NCI-H2196 (cell line): Measurements from ENCODE around the gene ZNF682.
"Not testable (repeated sequence)": the region's sequence is repeated elsewhere in the genome, so short reads cannot be mapped to it uniquely, and the experiment has no call there.

Experiments used
- DNase-seq: peaks from one replicate; lab custom pipeline; 2025; ENCODE audit not compliant: unreplicated experiment; lab: John Stamatoyannopoulos, UW

ZNF682 gene

DNA sequence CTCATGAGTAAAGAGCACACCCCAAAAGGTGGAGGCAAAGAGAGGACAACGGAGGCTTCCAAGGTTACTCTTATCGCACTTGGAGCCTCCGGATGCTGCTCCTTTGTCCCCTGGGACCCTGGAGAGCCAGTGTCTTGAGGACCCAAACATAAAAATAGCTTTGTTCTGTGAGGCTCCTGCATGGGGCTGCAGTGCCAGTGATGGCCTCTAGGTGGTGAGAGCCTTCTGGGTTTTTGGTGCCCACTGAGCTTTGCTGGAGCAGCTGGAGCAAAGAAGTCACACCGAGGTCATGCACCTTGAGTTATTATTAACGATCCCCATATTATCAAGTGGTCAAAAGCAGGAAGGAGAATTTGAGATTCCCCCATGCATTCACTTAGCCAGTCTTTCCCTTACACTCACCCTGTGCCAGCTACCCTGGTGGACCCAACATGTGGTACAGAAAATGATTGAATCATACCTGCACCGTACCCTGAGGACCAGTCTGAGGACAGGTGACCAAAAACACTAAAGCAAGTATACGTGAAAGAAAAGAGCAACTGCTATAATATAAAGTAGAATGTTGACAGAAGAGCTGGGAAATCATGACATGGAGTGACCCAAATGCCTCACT lies 41.5 kb downstream of the ZNF682 start:
- DNase-seq = no peak

DNA sequence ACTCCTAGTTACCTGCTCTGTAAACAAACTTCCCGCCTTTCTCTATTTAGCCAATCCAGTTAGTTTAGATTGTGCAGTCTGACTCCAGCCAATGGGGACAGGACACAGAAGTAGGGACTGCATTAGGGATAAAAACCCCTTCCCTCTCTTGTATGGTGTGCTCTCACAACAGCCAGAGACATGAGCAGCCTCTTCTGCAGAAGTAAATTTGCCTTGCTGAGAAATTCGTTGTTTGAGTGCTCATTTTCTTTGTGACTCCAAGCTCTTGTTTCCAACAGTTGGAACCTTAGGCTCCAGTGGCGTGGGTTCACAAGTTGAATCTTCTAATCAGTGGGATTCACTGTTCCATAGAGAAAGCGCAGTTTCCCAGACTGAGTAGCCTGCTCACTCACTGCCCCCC lies 72.4 kb downstream of the ZNF682 start:
- no peak for DNase-seq

DNA sequence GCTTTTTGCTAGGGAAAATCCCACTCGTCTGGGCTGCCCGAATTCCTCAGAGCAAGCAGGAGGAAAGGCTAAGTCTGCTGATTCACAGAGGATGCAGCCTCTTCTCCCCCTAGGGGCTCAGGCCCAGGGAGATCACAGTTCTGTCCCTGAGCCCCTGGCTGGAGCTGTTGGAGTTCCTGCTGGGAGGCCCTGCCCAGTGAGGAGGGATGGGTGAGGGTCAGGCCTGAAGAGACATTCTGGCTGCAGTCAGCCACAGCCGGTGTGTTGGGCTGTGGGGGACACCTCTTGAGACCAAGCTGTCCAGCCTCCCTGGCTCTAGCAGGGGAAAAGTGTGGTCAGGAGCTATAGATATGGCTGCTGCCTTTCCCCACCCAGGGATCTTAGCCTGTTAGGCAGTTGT lies 73.2 kb downstream of the ZNF682 start:
- DNase-seq = not testable (repeated sequence)

DNA sequence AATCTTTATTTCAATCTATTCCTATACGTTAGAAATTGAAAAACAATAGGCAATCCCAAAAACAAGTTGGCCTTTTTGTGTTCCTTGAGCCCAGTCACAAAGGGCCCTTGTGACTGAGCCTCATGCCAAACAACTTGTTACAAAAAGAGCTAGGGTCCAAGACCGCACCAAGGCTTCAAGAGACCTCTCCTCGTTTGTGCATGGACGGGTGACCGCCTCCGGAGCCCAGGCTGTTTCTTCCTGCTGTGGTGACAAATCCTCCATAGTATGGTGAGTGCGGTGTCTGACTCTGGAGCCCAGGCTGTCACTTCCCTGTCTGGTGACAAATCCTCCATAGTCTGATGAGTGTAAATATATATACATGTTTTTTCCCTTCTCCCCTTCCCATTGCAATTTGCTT lies 74.9 kb downstream of the ZNF682 start:
- DNase-seq = no peak

DNA sequence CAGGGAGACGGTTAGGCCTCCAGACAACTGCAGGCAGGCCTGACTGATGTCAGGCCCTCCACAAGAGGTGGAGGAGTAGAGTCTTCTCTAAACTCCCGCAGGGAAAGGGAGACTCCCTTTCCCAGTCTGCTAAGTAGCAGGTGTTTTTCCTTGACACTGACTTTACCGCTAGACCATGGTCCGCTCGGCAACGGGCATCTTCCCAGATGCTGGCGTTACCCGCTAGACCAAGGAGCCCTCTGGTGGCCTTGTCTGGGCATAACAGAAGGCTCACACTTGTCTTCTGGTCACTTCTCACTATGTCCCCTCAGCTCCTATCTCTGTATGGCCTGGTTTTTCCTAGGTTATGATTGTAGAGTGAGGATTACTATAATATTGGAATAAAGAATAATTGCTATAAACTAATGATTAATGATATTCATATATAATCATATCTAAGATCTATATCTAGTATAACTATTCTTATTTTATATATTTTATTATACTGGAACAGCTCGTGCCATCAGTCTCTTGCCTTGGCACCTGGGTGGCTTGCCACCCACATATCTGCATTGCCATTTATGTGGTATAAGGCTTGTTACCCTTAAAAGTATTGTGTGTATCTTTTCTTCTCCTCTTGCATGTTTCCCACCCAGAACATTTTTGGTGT lies 80.0 kb downstream of the ZNF682 start:
- DNase-seq = peak; percentile 53

DNA sequence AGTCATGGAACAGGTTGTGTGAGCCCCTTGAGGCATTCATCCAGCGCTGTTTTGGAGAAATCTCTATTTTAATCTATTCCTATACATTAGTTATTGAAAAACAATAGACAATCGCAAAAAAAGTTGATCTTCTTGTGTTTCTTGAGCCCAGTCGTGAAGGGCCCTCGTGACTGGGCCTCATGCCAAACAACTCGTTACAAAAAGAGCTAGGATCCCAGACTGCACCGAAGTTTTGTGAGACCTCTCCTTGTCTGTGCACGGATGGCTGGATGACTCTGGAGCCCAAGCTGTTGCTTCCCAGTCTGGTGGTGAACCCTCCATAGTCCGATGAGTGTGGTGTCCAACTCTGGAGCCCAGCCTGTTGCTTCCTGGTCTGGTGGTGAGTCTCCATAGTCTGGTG lies 81.5 kb downstream of the ZNF682 start:
- DNase-seq = not testable (repeated sequence)

DNA sequence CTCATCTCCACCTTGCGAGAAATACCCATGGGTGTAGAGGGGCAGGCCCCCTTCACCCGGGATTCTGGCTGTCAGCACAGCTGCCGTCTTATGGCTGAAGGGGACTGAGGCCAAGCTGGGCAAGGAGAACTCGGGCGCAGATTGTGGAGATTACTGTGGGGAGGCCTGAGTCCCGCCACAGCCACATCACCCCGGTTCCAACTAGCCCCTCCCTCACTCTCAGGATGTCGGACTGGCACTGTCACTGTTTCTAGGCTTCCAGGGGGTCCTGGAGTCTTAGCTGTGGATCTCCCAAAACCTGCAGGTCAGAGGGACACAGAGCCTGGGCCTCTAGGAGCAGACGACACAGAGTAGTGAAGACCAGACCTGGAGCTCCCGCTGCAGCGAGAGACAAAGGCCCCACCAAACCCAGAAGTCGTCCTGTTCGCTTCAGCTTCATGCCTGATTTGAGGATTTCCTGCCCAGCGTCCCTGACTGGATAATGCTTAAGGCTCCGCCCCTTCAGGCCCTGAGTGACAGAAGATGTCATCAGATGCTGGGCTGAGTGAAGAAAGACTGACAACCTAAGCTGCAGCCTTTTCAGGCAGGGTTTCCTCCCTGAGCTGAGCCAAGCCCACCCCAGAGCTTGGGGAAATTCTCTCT lies 82.8 kb downstream of the ZNF682 start:
- DNase-seq = no peak

DNA sequence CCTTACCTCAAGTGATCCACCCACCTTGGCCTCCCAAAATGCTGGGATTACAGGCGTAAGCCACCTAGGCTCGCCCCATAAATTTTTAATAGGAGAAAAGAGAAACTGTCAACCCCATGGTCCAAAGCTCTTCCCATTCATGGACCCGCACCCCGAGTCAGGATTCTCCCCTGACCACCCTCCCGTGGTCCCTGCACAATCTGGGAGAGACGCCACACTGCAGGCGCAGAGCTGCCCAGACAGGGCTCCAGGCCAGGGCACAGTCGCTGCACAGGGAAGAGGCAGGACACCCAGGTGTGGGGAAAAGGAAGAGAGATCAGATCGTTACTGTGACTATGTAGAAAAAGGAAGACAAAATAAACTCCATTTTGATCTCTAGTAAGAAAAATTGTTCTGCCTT lies 84.1 kb downstream of the ZNF682 start:
- DNase-seq = no peak
